Mesodermal cell (in vitro differentiated cells): Measurements from ENCODE around the gene RGS9.

Experiments used
- H3K27ac ChIP-seq: 2 replicates; pipeline ENCODE4 v1.7.0; 2013; ENCODE audit warnings: mild to moderate bottlenecking, low read depth, low read length, moderate library complexity; ENCODE audit not compliant: severe bottlenecking
- H3K36me3 ChIP-seq: 2 replicates; pipeline ENCODE4 v1.7.1; 2013; ENCODE audit warnings: mild to moderate bottlenecking, low read length, moderate library complexity; ENCODE audit not compliant: control insufficient read depth, insufficient read depth
- H3K4me1 ChIP-seq: one replicate; pipeline ENCODE4 v1.7.1; 2013; ENCODE audit warnings: mild to moderate bottlenecking, low read length; ENCODE audit not compliant: insufficient read depth, control insufficient read depth, poor library complexity, severe bottlenecking
- H3K4me3 ChIP-seq: 2 replicates; pipeline ENCODE4 v1.7.0; 2013; ENCODE audit warnings: low read length, control low read depth, mild to moderate bottlenecking; ENCODE audit not compliant: insufficient read depth, poor library complexity, severe bottlenecking; ENCODE audit errors: extremely low read depth
- H3K9me3 ChIP-seq: 2 replicates; pipeline ENCODE4 v1.7.1; 2013; ENCODE audit warnings: mild to moderate bottlenecking, low read length, moderate library complexity; ENCODE audit not compliant: control insufficient read depth
- WGBS, 2 experiments: methylation state at CpG; one replicate each; pipeline ENCODE4 v1.1.5; 2013; ENCODE audit warnings: missing lambda C conversion rate in 2 of 2; ENCODE audit not compliant: insufficient coverage in 2 of 2; 5-methylcytosine and 5-hydroxymethylcytosine counted together

Gene RGS9

DNA sequence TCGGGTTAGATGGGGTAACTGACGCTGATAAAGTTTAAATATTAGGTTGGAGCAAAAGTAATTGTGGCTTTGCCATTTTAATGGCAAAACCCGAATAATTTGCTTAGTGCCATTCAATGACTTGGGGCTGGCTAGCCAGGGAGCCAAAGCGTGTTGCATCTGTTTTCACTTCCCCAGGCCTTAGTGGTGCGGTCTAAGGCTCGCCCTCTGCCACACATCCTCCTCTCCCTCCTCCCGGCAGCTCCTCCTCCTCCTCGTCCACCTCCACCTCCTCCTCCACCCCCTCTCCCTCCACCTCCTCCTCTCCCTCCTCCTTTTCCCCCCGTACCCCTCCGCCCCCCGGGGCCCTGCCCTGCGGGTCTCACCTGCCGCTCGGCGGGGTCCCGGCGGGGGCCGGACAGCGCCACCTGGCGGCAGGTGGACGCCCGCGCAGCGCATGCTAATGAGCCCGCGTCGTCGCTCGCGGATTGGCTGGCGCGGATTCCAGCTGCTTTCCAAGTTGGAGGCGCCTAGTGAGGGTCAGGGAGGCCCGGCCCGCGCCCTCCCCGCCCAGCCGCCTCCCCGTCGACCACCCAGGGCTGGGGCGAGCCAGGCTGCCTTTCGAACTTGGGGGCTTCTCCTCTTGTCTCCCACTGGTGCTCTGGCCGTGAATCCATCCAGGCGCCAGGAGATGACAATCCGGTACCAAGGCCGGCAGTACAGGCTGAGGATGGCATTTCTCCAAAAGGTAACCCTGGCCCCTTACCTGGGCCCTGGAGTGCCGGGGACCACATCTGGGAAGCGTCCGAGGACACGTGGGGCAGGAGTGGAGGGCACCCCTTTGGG lies 36.6 kb upstream of the RGS9 start:
- H3K36me3 ChIP-seq, result no peaks in the 10 kb centered on the region
- no peaks in the 10 kb centered on the region for H3K4me1 ChIP-seq
- H3K4me3 ChIP-seq, result peak overlapping the region; percentile 31
- no peak overlapping the region for H3K27ac ChIP-seq
- H3K9me3 ChIP-seq, result no peaks in the 10 kb centered on the region
- 15 to 16% methylated on average over 36 to 43 of the region's 50 CpGs for WGBS, 2 experiments

DNA sequence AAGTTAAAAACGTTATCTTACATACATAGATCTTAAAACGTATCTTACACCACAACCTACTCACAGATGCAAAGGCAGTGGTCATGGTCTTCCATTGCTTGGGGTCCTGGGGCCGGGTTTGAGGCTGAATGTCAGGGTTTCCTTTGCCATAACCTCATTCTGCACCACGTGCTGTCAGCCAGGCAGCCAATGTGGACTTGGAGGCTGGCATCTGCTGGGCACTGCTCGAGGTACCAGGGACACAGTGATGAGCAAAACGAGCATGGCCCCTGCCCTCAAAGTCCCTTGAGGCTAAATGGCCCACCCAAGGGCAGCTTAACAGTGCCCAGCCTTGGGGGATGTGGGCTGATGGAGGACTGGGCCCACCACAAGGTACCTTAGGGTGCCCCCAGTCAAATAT lies 35.8 kb upstream of the RGS9 start:
- H3K4me1 ChIP-seq, result no peaks in the 10 kb centered on the region
- H3K9me3 ChIP-seq, result no peaks in the 10 kb centered on the region
- H3K36me3 ChIP-seq, result no peaks in the 10 kb centered on the region
- H3K4me3 ChIP-seq, result no peak overlapping the region
- 89 to 92% methylated on average over 5 to 6 of the region's 6 CpGs for WGBS, 2 experiments
- H3K27ac ChIP-seq, result no peak overlapping the region

DNA sequence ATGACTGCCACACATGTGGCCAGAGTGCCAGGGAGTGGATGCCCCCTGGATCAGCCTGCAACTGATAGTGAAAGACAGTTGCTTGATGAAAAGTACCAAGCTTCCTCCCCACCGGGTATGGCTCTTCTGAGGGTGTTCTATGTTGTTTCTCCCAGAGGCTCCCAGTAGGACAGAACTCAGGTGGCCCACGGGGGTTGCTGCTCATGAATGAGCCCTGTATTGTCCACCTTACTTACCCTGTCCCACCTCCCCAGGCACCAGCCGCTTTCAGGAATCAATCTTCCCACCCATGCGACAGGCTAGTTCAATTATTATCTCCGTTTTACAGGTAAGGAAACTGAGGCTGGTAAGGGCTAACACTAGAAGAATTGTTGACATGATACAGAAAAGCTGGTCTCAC lies 34.9 kb upstream of the RGS9 start:
- 92% methylated on average over 2 of the region's 5 CpGs for WGBS, 2 experiments
- Histone ChIP-seq H3K4me1 (no peaks in the 10 kb centered on the region), H3K27ac (no peak overlapping the region), H3K9me3 (no peaks in the 10 kb centered on the region), H3K4me3 (no peak overlapping the region), H3K36me3 (no peaks in the 10 kb centered on the region)

GRCh38 chr17:65102788-65103187 lies 34.4 kb upstream of the RGS9 start:
- H3K4me3 ChIP-seq, result no peak overlapping the region
- no peak overlapping the region for H3K27ac ChIP-seq
- no peaks in the 10 kb centered on the region for H3K4me1 ChIP-seq
- no peaks in the 10 kb centered on the region for H3K9me3 ChIP-seq
- H3K36me3 ChIP-seq, result no peaks in the 10 kb centered on the region
- 75 to 80% methylated on average over 4 to 5 of the region's 5 CpGs for WGBS, 2 experiments

DNA sequence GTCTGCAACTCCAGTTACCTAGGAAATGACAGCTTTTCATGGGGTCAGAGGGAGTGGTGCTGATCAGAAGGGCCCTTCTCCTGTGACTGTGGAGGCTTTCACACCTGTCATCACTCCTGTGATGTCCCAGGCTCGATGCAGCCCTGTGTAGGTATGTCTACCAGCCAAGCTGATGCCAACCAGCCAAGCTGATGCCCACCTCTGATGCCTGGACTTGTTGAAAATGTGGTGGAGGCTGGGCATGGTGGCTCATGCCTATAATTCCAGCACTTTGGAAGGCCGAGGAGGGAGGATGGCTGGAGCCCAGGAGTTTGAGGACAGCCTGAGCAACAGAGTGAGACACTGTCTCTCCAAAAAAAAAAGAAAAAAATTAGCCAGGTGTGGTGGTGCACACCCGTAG lies 33.7 kb upstream of the RGS9 start:
- H3K4me1 ChIP-seq, result no peaks in the 10 kb centered on the region
- WGBS, 2 experiments, result 92 to 100% methylated on average over 1 to 2 of the region's 3 CpGs
- H3K4me3 ChIP-seq, result no peak overlapping the region
- H3K36me3 ChIP-seq, result no peaks in the 10 kb centered on the region
- H3K27ac ChIP-seq, result no peak overlapping the region
- no peaks in the 10 kb centered on the region for H3K9me3 ChIP-seq

- Histone ChIP-seq H3K4me1 (no peaks in the 10 kb centered on the region), H3K27ac (no peak overlapping the region), H3K36me3 (no peaks in the 10 kb centered on the region), H3K9me3 (no peaks in the 10 kb centered on the region), H3K4me3 (no peak overlapping the region)
- 77 to 81% methylated on average over 3 to 5 of the region's 5 CpGs for WGBS, 2 experiments
Measured at GRCh38 chr17:65103896-65104295, 33.3 kb upstream of the RGS9 start.

DNA sequence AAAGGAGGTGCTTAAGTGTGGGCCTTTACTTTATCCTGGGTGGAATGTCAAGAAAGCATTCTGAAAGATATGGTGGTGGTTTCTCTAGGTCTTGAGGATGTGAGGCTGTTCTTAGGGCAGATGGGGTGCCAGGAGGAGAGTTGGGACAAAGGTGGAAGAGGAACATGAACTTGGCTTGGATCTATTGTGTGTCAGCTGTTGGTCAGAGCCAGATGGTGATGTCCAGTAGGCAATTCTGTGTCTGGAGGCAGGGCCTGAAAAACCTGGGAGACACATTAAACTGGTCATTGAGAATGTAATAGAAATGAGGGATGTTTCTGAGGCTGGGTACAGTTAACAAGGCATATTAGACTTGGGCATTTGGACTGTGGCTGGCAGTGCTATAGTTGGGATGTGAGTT lies 32.6 kb upstream of the RGS9 start:
- no peak overlapping the region for H3K4me3 ChIP-seq
- no peaks in the 10 kb centered on the region for H3K4me1 ChIP-seq
- H3K9me3 ChIP-seq, result no peaks in the 10 kb centered on the region

GRCh38 chr17:65104973-65105372 lies 32.2 kb upstream of the RGS9 start:
- Histone ChIP-seq H3K27ac (no peak overlapping the region), H3K9me3 (peaks cover 3% of the 10 kb centered on the region), H3K4me3 (no peak overlapping the region), H3K36me3 (no peaks in the 10 kb centered on the region), H3K4me1 (no peaks in the 10 kb centered on the region)
- 100% methylated on average over 1 of the region's 6 CpGs; no CpG with 5 or more reads in 1 of the 2 experiments for WGBS, 2 experiments

More for the DNA sequence above, 32.6 kb upstream of the RGS9 start:
- no peak overlapping the region for H3K27ac ChIP-seq
- H3K36me3 ChIP-seq, result no peaks in the 10 kb centered on the region

DNA sequence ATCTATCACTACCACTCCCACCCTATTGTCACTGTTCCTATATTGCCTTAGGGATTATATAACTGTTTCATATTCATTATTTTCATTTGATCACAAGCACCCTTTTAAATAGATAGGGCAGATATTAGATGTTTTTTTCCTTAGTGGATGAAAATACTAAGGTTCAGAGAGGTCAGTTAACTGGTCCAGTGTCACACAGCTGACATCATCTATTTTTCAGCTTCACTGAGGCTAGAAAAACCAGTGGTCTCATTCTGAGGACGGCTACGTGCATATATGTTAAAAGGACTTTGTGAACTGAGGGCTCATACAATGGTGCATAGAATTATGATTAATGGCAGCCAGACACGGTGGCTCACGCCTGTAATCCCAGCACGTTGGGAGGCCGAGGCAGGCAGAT lies 29.0 kb upstream of the RGS9 start:
- Histone ChIP-seq H3K36me3 (no peaks in the 10 kb centered on the region), H3K9me3 (peaks cover 6% of the 10 kb centered on the region), H3K4me1 (no peaks in the 10 kb centered on the region), H3K4me3 (no peak overlapping the region), H3K27ac (no peak overlapping the region)
- WGBS, 2 experiments, result 97 to 98% methylated on average over 6 of the region's 6 CpGs

DNA sequence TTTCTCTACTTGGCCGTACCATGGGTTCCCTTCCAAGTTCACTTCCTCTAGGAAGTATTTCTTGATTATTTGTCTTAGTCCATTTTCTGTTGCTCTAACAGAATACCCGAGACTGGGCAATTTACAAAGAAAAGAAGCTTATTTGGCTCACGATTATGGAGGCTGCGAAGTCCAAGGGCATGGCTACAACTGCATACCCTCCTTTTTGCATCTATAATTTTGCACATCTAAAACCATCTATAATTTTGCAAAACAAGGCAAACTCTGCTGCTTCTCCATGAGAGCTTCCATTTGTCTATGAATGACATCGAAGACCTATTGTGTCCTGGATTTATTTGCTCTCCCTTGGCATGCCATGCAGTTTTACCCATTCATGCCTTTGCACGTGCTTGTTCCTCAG lies 27.6 kb upstream of the RGS9 start:
- no peaks in the 10 kb centered on the region for H3K4me1 ChIP-seq
- H3K27ac ChIP-seq, result no peak overlapping the region
- 51 to 58% methylated on average over 5 of the region's 6 CpGs for WGBS, 2 experiments
- H3K36me3 ChIP-seq, result no peaks in the 10 kb centered on the region
- H3K9me3 ChIP-seq, result peaks cover 6% of the 10 kb centered on the region
- H3K4me3 ChIP-seq, result no peak overlapping the region

GRCh38 chr17:65109990-65110680 lies 27.0 kb upstream of the RGS9 start:
- Histone ChIP-seq H3K4me1 (no peaks in the 10 kb centered on the region), H3K9me3 (peaks cover 6% of the 10 kb centered on the region), H3K36me3 (no peaks in the 10 kb centered on the region), H3K27ac (no peak overlapping the region), H3K4me3 (no peak overlapping the region)
- WGBS, 2 experiments, result no CpG with 5 or more reads among the region's 2 CpGs
